ENCODE results near the gene CDH12. TPM values are rescaled to one million over a fixed set of nuclear protein-coding genes. Genes with fewer than 3 reads are reported as not detected.

Gene CDH12
- total RNA-seq, 1 experiment from 2014 or later: not detected

- no peaks in the 10 kb centered on the region for H3K4me1 ChIP-seq (ENCODE audit: control insufficient read depth in 1 of 2, insufficient read depth in 2 of 2, low read length in 2 of 2)
- H3K9me2 ChIP-seq (ENCODE audit: insufficient read depth): no peaks in the 10 kb centered on the region
- peaks cover 16 to 24% of the 10 kb centered on the region in 2 experiments; a peak in 3 of 4 replicates for H3K9me3 ChIP-seq (ENCODE audit: control insufficient read depth in 1 of 2, insufficient read depth in 1 of 2, low read depth in 1 of 2, low read length in 2 of 2)
- DNase-seq (ENCODE audit: low read depth, low spot score) (no peak), ATAC-seq (no peak)
- no peaks in the 10 kb centered on the region for H3K36me3 ChIP-seq (ENCODE audit: control insufficient read depth in 1 of 2, insufficient read depth in 2 of 2, low read length in 2 of 2)
- BruUV-seq (replicated peaks): no TSS peak
- no peak overlapping the region for H3K4me2 ChIP-seq (ENCODE audit: low read length)
- no peak overlapping the region for H3K4me3 ChIP-seq (replicated peaks in 1 of 2; ENCODE audit: low read depth in 1 of 2, low read length in 2 of 2)
- intact Hi-C loops (cut with micrococcal nuclease): no loop called here
- no peak overlapping the region for H3K27ac ChIP-seq (ENCODE audit: low read depth, low read length)
- CTCF ChIA-PET: no interaction called here
- H4K20me1 ChIP-seq (ENCODE audit: insufficient read depth): no peaks in the 10 kb centered on the region
- no peaks in the 10 kb centered on the region for H3K79me2 ChIP-seq (ENCODE audit: insufficient read depth, low read length)
- no peak overlapping the region for H2AFZ ChIP-seq (ENCODE audit: low read depth, low read length, poor library complexity, severe bottlenecking)
- H3K27me3 ChIP-seq (ENCODE audit: insufficient read depth, low read length): no peaks in the 10 kb centered on the region
- no peak overlapping the region for H3K9ac ChIP-seq (ENCODE audit: low read length)
- RAD21 ChIA-PET (ENCODE audit: low non-redundant PET in 1 of 2, low total read pairs in 2 of 2, uncharacterized antibody in 2 of 2, unreplicated experiment in 2 of 2): no interaction called here
- POLR2A ChIA-PET: no interaction called here
- TF ChIP-seq, protein P1, sequence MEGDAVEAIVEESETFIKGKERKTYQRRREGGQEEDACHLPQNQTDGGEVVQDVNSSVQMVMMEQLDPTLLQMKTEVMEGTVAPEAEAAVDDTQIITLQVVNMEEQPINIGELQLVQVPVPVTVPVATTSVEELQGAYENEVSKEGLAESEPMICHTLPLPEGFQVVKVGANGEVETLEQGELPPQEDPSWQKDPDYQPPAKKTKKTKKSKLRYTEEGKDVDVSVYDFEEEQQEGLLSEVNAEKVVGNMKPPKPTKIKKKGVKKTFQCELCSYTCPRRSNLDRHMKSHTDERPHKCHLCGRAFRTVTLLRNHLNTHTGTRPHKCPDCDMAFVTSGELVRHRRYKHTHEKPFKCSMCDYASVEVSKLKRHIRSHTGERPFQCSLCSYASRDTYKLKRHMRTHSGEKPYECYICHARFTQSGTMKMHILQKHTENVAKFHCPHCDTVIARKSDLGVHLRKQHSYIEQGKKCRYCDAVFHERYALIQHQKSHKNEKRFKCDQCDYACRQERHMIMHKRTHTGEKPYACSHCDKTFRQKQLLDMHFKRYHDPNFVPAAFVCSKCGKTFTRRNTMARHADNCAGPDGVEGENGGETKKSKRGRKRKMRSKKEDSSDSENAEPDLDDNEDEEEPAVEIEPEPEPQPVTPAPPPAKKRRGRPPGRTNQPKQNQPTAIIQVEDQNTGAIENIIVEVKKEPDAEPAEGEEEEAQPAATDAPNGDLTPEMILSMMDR (IDR thresholded peaks at IDR 0.05 in 2 of 3, conservative IDR thresholded peaks at IDR 0.05 in 1 of 3; ENCODE audit: borderline replicate concordance in 1 of 3, insufficient read depth in 1 of 3, low read depth in 2 of 3, low read length in 2 of 3): no peak
- no peak for TF ChIP-seq CEBPB (IDR thresholded peaks at IDR 0.05; ENCODE audit: low read depth)
Observed at GRCh38 chr5:22057012-22057411, 796.1 kb downstream of the CDH12 start.

GRCh38 chr5:22056601-22057000 is 796.5 kb downstream of the CDH12 start:
- Histone ChIP-seq H3K9me2 (ENCODE audit: insufficient read depth) (no peaks in the 10 kb centered on the region), H3K79me2 (ENCODE audit: insufficient read depth, low read length) (no peaks in the 10 kb centered on the region), H3K27ac (ENCODE audit: low read depth, low read length) (no peak overlapping the region), H4K20me1 (ENCODE audit: insufficient read depth) (no peaks in the 10 kb centered on the region), H3K27me3 (ENCODE audit: insufficient read depth, low read length) (no peaks in the 10 kb centered on the region), H3K9me3 (ENCODE audit: control insufficient read depth in 1 of 2, insufficient read depth in 1 of 2, low read depth in 1 of 2, low read length in 2 of 2) (peaks cover 15 to 24% of the 10 kb centered on the region in 2 experiments; a peak in 3 of 4 replicates), H3K9ac (ENCODE audit: low read length) (no peak overlapping the region), H3K36me3 (ENCODE audit: control insufficient read depth in 1 of 2, insufficient read depth in 2 of 2, low read length in 2 of 2) (no peaks in the 10 kb centered on the region), H2AFZ (ENCODE audit: low read depth, low read length, poor library complexity, severe bottlenecking) (no peak overlapping the region), H3K4me2 (ENCODE audit: low read length) (no peak overlapping the region), H3K4me1 (ENCODE audit: control insufficient read depth in 1 of 2, insufficient read depth in 2 of 2, low read length in 2 of 2) (no peaks in the 10 kb centered on the region), H3K4me3 (replicated peaks in 1 of 2; ENCODE audit: low read depth in 1 of 2, low read length in 2 of 2) (no peak overlapping the region)
- DNase-seq (ENCODE audit: low read depth, low spot score): no peak
- CTCF ChIA-PET: no interaction called here
- intact Hi-C loops (cut with micrococcal nuclease): no loop called here
- BruUV-seq (replicated peaks): no TSS peak
- RAD21 ChIA-PET (ENCODE audit: low non-redundant PET in 1 of 2, low total read pairs in 2 of 2, uncharacterized antibody in 2 of 2, unreplicated experiment in 2 of 2): no interaction called here
- no peak for ATAC-seq
- POLR2A ChIA-PET: no interaction called here
- no peak for TF ChIP-seq EZH2phosphoT487 (IDR thresholded peaks at IDR 0.05; ENCODE audit: borderline replicate concordance)
